Central memory CD4-positive, alpha-beta T cell (primary cell): Measurements from ENCODE around the gene ZBTB5.
"Not testable (repeated sequence)": the region's sequence is repeated elsewhere in the genome, so short reads cannot be mapped to it uniquely, and the experiment has no call there.

Experiments
- DNase-seq: peaks from one replicate; pipeline ENCODE4 v3.0.0; 2022

Gene ZBTB5

DNA sequence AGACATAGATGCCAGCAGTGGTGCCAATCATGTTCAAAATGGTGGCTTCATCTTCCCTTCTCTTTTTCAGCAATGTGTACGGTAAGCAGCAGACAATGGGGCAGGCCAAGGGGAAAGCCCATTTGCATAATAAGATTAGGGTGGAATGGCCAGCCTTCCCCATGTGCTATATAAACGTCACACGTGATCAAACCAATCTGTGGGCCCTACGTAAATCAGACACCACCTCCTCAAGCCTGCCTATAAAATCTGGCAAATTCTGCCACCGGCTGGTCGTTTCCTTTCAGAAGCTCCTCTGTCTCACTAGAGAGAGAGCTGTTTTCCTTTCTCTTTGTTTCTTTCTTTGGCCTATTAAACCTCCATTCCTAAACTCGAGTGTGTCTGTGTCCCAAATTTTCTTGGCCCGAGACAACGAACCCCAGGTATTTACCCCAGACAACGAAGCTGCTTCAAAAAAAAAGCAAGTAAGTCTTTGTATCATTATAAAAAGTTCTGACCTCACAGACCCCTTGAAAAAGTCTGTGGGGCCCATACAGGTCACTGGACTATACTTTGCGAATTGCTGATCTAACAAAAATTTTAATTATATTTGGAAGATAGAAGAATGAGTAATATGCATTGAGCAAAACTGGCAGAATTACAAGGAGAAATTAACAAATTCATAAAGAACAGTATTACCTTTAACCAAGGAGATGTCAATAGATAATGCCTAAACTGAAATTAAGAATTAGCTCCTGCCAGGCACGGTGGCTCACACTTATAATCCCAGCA is 15.2 kb downstream of the ZBTB5 start:
- no peak for DNase-seq

DNA sequence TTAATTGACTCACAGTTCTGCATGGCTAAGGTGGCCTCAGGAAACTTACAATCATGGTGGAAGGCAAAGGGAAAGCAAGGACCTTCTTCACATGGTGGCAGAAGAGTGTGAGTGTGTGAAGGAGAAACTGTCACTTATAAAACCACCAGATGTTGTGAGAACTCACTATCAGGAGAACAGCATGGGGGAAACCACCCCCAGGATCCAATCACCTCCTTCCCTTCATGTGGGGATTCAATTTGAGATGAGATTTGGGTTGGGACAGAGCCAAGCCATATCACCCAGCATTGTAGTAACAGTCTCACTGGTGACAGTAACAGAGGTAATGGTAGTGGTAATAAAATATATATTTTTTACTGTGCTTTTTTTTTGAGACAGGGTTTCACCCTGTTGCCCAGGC is 18.1 kb downstream of the ZBTB5 start:
- DNase-seq = no peak

DNA sequence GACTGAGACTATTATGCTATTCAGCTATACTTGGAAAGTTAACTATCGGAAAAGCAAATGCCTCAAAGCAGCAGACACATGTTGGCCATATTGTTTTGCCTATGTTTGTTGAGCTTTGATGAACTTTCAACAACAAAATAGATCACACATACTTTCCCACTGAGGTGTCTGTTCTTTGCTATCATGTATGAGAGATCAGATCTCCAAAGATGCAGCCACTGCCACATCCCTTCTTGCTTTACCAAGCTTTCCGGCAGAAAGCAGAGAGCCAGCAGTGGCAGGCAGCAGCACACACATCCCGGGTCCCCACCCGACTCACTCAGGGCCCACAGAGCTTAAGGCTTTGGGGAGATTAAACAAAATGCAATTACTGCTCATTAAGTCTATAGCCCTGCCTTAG is 18.8 kb downstream of the ZBTB5 start:
- DNase-seq = no peak

DNA sequence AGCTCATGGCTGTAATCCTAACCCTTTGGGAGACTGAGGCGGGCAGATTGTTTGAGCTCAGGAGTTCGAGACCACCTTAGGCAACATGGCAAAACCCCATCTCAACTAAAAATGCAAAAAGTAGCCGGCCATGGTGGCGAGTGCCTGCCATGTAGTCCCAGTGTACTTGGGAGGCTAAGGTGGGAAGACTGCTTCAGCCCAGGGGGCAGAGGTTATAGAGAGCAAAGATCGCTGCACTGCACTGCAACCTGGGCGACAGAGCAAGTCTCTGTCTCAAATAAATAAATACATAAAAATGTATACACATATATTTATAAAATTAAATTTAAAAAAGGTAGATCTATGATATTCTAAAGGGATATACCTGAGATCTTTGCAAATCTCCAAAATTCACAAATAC is 19.4 kb downstream of the ZBTB5 start:
- no peak for DNase-seq

DNA sequence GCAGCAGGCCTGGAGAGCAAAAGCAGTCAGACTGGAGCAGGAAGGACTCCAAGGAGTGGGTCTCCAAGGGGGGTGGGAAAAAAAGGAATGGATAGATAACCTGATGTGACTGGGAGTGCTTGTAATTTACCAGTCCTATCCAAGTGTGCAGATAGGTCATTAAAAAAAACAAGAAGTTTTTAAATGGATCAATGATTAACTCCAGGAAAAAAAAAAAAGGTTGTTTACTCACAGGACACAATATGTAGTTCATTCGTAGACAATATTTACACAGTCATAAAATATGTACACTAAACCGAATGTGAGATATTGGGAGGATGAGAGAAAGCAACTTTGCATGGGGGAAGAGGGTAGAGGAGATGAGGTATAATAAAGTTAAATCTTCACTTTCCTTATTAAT is 20.4 kb downstream of the ZBTB5 start:
- no peak for DNase-seq

DNA sequence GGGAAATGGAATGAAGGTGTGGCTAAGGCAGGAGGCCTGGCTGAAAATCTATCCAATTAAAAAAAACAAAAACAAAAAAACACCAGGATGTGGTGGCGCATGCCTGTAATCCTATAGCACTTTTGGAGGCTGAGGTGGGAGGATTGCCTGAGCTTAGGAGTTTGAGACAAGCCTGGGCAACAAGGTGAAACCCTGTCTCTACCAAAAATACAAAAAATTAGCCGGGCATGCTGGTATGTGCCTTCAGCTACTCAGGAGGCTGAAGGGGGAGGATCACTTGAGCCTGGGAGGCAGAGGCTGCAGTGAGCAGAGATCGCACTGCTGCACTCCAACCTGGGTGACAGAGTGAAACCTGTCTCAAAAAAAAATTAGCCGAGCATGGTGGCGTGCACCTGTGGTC is 21.7 kb downstream of the ZBTB5 start:
- DNase-seq = no peak

DNA sequence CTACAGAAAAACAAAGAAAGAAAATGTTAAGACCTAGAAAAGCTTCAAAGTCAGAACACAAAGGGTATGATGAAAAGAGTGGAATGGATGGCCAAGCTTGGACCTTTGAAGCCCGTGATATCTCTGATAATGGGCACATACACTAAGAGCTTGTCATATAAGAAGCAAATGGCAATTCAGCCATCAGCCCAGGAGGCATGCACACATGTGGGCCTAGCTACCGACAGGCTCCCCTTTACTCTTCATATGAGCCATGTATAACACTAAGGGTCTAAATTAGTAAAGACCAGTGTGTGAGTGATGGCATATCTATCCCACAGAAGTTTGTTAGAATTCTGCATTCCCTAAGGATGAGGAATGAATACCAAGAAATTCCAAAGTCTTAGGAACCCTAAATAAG is 22.7 kb downstream of the ZBTB5 start:
- DNase-seq = no peak

DNA sequence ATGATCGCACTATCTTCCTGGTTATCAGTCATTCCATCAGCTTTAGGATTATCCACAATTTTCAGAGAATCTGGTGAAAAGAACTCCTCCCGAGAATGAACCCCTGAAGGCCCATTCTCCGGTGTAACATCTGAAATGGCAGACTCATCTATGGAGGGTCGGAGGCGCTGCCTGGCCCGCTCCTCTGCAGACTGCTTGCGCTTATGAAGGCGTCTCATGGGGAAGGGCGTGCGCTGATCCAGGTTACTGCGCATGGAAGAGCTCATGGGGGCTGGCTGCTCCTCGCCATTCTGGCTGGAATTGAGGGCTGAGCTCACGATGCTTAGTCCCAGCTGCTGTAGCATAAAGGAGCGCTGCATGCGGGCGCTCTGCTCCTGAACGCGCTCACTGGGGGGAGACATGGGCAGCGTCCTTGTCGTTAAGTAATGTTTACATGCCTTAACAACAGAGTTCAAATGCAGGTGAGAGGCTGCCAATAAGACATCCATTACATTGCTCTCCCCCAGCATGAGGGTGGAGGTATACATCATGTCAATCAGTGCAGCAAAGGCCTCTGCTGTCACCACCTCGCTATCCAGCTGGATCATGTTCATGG is 23.4 kb downstream of the ZBTB5 start:
- no peak for DNase-seq

DNA sequence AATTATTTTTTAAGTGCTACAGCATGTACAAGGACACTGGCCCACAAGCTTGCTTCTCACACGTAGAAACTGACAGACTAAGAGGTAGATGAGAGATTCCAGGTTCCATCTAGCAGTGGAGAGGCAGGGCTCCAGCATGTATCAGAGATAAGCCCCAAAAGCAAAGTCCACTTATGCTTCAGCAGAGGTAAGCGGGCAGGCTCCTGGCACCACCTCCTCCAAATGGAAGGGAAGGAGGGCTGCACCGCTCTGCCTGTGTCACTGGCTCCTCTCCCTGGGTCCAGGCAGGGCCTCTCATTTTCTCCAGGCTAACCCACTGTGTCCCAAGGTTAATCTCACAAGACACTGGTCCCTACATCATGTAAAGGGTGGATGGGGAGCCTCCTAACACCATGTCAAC is 26.9 kb downstream of the ZBTB5 start:
- no peak for DNase-seq

DNA sequence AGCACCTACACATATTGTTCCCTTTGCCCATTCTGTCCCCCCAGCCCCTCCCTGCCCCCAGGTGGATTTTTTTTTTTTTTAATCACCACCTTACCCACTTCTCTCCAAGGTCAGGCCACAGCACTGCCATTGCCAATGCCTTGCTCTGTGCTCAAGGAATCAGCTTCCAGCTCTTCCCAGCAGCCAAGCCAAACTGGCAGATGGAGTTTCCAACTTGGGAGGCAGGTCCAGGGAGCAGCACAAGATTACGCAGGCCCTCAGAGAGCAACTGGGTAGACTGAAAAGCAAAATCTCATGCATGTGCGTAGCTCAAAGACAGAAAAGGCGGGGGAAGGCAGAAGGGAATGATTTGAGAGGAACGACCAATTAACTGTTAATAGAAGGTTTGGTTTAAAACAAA is 27.6 kb downstream of the ZBTB5 start:
- DNase-seq = no peak

DNA sequence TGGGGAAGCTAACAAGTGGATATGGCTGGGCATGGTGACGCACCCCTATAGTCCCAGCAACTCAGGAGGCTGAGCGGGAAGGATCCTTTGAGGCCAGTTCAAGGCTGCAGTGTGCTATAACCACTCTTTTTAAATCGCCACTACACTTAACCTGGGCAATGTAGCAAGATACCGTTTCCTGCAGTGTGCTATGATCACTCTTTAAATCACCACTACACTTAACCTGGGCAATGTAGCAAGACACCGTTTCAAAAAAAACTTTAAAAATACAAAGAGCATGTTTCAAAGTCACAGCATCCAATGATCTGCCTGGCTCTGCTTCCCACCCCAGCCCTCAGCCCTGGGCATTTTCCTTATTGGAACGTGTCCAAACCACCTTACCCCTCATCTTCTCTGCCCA is 28.2 kb downstream of the ZBTB5 start:
- DNase-seq = no peak

DNA sequence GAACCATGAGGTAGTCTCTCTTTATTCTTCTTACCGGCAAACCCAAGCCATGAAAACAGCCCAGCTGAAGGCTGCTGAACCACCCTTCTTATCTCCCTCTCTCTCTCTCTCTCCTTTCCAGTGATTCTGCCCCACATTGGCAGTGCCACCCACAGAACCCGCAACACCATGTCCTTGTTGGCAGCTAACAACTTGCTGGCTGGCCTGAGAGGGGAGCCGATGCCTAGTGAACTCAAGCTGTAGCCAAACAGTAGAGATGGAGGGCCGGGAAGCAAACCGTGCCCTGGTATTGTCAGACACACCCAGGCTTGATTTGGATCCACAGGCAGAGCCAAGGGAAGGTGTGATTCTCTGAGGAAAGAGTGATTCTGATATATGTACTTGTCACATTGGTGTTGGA is 28.7 kb downstream of the ZBTB5 start:
- no peak for DNase-seq

DNA sequence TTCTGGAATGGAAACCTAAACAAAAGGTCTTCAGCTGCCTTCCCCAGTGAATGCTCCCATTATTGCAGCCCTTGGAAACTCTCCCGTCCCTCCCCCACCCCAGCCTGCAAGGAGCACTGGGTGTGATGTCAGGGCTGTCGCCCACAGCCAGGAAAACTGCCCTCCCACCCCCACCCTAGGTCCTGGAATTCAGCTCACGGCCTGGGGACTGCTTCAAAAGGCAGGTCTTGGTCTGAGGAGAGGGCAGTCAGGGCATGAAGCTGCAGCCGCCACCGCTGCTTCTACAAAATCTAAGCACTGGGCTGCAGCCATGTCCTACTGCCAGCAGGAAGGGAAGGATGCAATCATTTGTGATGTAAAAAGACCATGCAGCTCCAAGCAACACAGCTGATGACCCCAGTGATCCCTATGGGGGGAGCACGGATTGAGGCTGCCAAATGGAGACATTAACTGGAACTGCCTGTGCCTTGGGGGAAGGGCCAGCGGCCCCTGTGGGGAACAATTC is 31.3 kb downstream of the ZBTB5 start:
- no peak for DNase-seq

DNA sequence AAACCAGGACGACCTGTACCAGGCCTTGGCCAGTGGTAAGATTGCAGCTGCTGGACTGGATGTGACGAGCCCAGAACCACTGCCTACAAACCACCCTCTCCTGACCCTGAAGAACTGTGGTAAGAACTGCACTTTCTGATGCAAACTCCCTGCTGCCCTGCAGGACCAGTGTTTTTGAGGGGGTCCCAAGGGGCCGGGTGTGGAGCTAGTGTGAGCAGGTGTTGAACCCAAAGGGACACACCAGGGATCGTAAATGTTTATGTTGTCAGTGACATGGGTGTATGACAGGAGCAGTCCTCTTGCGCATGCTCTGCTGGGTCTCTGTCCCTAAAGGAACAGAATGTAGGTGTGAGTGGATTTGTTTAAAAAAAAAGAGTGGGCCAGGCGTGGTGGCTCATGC is 33.2 kb downstream of the ZBTB5 start:
- DNase-seq = no peak

DNA sequence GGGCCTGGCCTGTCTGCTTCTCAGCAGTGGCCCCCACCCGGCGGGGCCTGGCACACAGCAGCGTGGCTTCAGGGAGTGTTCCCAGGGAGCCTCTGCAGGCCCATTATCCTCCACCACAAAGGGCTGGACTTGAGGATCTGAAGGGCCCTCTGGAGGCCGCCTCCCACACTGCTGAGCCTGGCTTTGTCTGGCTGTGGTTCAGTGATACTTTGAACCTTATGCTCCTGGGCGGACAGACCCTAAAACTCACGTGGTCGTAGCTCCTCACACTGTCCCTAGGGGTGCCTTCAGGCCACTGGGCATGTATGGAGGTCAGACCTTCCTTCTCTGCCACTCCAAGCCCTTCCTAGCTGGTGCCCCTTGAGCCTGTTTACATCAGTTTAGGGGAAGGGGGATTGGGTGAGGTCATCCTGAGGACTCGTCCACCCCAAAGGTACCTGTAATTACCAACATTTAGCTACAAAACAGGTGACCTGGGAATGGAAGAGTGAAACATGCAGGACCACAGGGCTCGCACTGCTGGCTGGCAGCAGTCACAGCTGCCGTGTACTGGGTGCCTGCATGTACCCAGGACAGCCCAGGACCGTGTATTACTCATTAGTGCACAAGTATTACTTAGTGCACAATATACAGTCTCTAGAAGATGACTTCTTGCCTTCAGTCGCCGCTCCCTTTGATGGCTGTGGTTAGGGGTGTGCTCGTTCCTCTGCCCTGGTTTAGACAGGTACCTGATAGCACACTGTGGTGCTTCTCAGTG is 34.2 kb downstream of the ZBTB5 start:
- DNase-seq = no peak

DNA sequence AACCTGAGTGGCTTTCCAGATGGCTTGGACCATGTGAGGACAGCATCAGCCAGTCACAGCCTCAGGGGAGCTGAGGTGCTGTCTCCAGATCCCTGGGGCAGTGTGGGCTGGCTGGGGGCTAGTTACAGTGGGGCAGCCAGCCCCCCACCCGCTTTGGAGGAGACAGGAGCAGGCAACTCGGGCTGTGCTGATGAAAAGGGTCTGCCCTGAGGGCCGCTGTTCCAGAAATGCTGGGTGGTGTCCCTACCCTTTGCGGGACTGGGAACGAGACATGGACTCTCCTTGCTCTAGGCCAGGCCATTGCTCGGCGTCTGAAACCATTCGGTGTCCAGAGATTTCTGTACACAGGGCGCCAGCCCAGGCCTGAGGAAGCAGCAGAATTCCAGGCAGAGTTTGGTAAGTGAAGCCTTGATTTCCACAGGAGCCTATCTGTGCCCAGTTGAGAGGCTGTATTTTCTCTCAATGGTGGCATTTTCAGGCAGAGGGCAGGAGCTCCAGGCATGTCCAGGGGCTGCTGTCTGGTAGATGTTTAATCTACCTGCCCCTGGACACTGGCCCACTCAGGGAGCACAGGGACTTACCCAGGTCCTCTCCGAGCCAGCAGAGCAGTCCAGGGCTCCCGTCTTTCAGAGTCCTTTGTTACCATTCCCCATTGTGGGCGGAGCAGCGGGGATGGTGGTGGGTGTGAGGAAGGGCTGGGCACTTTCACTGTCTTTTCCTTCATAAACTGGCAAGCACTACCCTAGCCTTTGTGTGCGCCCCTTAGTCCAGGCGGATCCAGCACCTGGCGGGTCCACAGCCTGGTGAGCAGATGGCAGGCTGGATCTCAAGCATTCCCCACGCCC is 35.6 kb downstream of the ZBTB5 start:
- no peak for DNase-seq

DNA sequence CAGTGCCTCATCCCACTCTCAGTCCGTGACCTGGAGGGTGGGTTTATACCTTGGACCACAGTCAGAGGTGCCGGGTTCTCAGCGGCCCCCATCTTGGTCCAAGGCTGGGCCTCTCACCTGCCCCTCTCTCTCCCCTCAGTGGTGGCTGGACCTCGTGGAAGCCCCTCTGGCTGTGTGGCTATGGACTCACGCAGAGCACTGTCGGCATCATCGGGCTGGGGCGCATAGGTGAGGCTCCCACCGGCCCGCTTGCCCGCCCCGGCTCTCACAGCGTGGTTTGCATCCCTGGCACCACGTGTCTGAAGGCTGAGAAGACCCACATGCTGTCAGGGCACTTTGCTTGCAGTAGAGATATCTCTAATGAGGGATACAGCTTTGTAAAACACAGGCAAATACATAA is 36.9 kb downstream of the ZBTB5 start:
- DNase-seq = no peak

DNA sequence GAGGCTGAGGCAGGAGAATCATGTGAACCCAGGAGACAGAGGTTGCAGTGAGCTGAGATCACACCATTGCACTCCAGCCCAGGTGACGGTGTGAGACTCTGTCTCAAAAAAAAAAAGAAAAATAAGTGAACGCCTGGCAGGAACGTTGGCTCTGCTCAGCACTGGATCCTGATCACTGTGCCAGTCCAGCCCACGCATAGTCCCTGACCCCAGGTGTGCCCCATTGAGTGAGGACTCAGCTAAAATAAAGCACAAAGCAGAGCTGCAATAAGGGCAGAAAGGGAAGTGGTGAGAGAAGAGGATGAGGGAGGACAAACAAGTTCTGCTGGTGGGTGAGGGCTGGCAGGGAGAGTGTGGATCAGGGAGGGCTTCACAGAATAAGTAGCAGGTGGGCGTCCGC is 38.4 kb downstream of the ZBTB5 start:
- DNase-seq = no peak

DNA sequence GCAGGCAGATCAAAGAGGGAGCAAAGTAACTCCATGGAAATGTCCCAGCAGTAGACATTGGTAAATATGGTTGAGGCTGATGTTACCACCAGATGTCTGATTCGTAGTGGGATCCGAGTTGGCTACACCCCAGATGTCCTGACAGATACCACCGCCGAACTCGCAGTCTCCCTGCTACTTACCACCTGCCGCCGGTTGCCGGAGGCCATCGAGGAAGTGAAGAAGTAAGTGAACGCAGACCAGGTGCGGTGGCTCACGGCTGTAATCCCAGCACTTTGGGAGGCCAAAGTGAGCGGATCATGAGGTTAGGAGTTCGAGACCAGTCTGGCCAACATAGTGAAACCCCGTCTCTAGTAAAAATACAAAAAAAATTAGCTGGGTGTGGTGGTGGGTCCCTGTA is 38.8 kb downstream of the ZBTB5 start:
- DNase-seq = not testable (repeated sequence)

DNA sequence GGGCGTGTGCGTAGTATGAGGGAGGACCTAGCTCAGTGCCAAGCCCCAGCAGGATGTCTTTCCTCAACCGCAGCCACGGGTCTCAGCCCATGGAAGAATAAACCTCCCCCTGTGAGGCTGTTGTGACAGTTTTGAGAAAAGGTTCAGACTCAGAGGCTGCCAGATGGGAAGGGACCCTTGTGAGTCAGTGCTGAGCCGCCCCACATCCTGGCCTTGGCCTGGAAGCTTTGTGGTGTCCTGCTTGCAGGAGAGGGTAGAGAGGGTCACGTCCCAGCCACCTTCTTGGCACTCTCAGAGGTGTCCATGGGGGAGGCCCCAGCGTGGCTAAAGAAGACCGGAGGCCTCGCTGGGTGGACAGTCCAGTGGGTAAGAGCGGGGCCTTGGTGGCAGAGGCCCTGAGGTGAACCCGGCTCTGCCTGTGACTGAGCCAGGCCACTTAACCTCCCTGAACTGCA is 39.9 kb downstream of the ZBTB5 start:
- DNase-seq = no peak

DNA sequence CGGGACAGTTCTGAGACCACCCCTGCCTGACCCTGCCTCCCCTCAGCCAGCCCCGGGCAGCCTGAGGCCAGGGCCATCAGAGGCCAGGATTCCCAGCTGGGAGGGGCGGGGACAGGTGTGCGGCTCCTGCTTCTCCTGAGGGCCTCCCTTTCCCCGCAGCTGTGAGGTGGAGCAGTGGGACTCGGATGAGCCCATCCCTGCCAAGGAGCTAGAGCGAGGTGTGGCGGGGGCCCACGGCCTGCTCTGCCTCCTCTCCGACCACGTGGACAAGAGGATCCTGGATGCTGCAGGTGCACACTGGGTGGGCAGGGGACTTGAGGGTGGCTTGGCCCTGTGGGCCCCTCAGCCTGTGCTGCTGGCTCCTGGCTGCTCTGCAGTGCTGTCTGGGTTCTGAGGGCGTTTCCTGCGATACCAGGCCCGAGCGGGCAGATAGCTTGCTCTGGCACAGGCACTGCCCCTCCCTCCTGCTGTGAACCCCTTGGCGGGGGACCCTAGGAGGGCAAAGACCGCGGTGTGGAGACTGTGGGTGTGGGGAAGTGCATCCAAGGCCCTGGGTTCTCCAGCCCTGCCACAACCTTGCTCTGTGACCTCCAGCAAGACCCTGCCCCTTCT is 40.5 kb downstream of the ZBTB5 start:
- no peak for DNase-seq

DNA sequence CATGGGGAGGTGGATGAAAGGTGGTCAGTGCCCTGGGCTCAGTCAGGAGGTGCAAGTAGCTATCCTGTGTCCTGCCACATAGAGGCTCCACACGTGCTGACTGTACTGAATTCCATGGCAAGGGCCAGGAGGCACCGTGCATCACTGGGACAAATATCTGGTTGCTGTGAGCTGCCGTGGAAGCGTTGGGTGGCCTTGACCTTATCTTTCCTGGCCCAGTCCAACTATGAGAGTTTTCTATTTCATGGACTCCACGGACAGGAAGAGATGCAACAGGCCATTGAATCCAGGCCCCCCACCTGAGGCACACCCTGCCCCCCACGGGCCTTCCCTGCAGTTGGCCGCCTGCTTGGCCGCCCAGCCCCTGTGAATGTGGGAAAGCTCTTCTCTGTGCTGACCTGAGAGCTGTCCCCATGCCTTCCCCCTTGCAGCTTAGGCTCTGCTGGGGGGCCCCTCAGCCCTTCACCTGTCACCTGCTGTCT is 41.0 kb downstream of the ZBTB5 start:
- no peak for DNase-seq
